CD4-positive, alpha-beta T cell treated with Interleukin-12 subunit alpha and Interleukin-12 subunit beta, for 1 hour (primary cell): ENCODE measurements around the gene DTWD1.
"Not testable (repeated sequence)": the region's sequence is repeated elsewhere in the genome, so short reads cannot be mapped to it uniquely, and the experiment has no call there.

ENCODE experiments used
- DNase-seq: peaks from one replicate; pipeline ENCODE4 v3.0.0-alpha.2; 2020

DTWD1 gene

GRCh38 chr15:49646891-49647290, 26.0 kb downstream of the DTWD1 start:
- no peak for DNase-seq

GRCh38 chr15:49649987-49650386, 29.1 kb downstream of the DTWD1 start:
- no peak for DNase-seq

GRCh38 chr15:49650676-49651075, 29.8 kb downstream of the DTWD1 start:
- no peak for DNase-seq

- DNase-seq, result no peak
Measured at GRCh38 chr15:49652922-49653321, 32.1 kb downstream of the DTWD1 start.

GRCh38 chr15:49656734-49657133, 35.9 kb downstream of the DTWD1 start:
- no peak for DNase-seq

GRCh38 chr15:49664716-49665115, 43.9 kb downstream of the DTWD1 start:
- no peak for DNase-seq

- DNase-seq, result not testable (repeated sequence)
Measured at GRCh38 chr15:49666486-49666885, 45.6 kb downstream of the DTWD1 start.

- no peak for DNase-seq
Measured at GRCh38 chr15:49669288-49669687, 48.4 kb downstream of the DTWD1 start.

GRCh38 chr15:49673861-49674260, 53.0 kb downstream of the DTWD1 start:
- no peak for DNase-seq

GRCh38 chr15:49674370-49674769, 53.5 kb downstream of the DTWD1 start:
- DNase-seq, result no peak

GRCh38 chr15:49675041-49675440, 54.2 kb downstream of the DTWD1 start:
- DNase-seq, result no peak

- DNase-seq, result no peak
Measured at GRCh38 chr15:49678655-49679054, 57.8 kb downstream of the DTWD1 start.

GRCh38 chr15:49686599-49686998, 65.8 kb downstream of the DTWD1 start:
- no peak for DNase-seq

- no peak for DNase-seq
Measured at GRCh38 chr15:49688135-49688790, 67.4 kb downstream of the DTWD1 start.

- DNase-seq, result no peak
Measured at GRCh38 chr15:49692514-49693090, 71.8 kb downstream of the DTWD1 start.

- DNase-seq, result no peak
Measured at GRCh38 chr15:49693498-49693897, 72.7 kb downstream of the DTWD1 start.

GRCh38 chr15:49696433-49696832, 75.6 kb downstream of the DTWD1 start:
- DNase-seq, result no peak

- DNase-seq, result no peak
Measured at GRCh38 chr15:49697121-49697520, 76.3 kb downstream of the DTWD1 start.

- not testable (repeated sequence) for DNase-seq
Measured at GRCh38 chr15:49702982-49703381, 82.1 kb downstream of the DTWD1 start.
